ENCODE results near the gene ZNF608.

Gene ZNF608

GRCh38 chr5:124706729-124707361, 39.6 kb downstream of the ZNF608 start:
- no peaks in the 10 kb centered on the region for H3K36me3 ChIP-seq (ENCODE audit: insufficient read depth, low read length)
- H3K9ac ChIP-seq (ENCODE audit: insufficient read length): no peak overlapping the region
- no peak for DNase-seq (ENCODE audit: low read depth, low spot score)
- no peak for TF ChIP-seq FOXP2 (optimal IDR thresholded peaks at IDR 0.05; ENCODE audit: control extremely low read depth, extremely low read length, insufficient read depth)
- no peak for TF ChIP-seq EZH2 (IDR thresholded peaks at IDR 0.05)
- TF ChIP-seq POLR2AphosphoS5 (IDR thresholded peaks at IDR 0.05; ENCODE audit: borderline replicate concordance, low read depth, low read length): no peak
- H3K4me3 ChIP-seq: no peak overlapping the region
- H3K27ac ChIP-seq: no peak overlapping the region
- H3K9me3 ChIP-seq (ENCODE audit: low read depth, low read length): no peaks in the 10 kb centered on the region

- H3K9me3 ChIP-seq (ENCODE audit: low read depth, low read length): no peaks in the 10 kb centered on the region
- H3K4me3 ChIP-seq: no peak overlapping the region
- H3K36me3 ChIP-seq (ENCODE audit: insufficient read depth, low read length): no peaks in the 10 kb centered on the region
- H3K27ac ChIP-seq: no peak overlapping the region
- no peak for DNase-seq (ENCODE audit: low read depth, low spot score)
- TF ChIP-seq FOXP2 (optimal IDR thresholded peaks at IDR 0.05; ENCODE audit: control extremely low read depth, extremely low read length, insufficient read depth) (no peak), POLR2AphosphoS5 (IDR thresholded peaks at IDR 0.05; ENCODE audit: borderline replicate concordance, low read depth, low read length) (no peak), EZH2 (IDR thresholded peaks at IDR 0.05) (no peak)
- H3K9ac ChIP-seq (ENCODE audit: insufficient read length): no peak overlapping the region
These were observed 40.4 kb downstream of the ZNF608 start for GRCh38 chr5:124706051-124706450.

- Histone ChIP-seq H3K9ac (ENCODE audit: insufficient read length) (no peak overlapping the region), H3K9me3 (ENCODE audit: low read depth, low read length) (no peaks in the 10 kb centered on the region), H3K36me3 (ENCODE audit: insufficient read depth, low read length) (no peaks in the 10 kb centered on the region), H3K27ac (no peak overlapping the region), H3K4me3 (no peak overlapping the region)
- no peak for DNase-seq (ENCODE audit: low read depth, low spot score)
- TF ChIP-seq FOXP2 (optimal IDR thresholded peaks at IDR 0.05; ENCODE audit: control extremely low read depth, extremely low read length, insufficient read depth): no peak
- no peak for TF ChIP-seq EZH2 (IDR thresholded peaks at IDR 0.05)
- no peak for TF ChIP-seq POLR2AphosphoS5 (IDR thresholded peaks at IDR 0.05; ENCODE audit: borderline replicate concordance, low read depth, low read length)
These were observed 40.9 kb downstream of the ZNF608 start for GRCh38 chr5:124705577-124705976.

- Histone ChIP-seq H3K27ac (no peak overlapping the region), H3K36me3 (ENCODE audit: insufficient read depth, low read length) (no peaks in the 10 kb centered on the region), H3K9me3 (ENCODE audit: low read depth, low read length) (no peaks in the 10 kb centered on the region), H3K9ac (ENCODE audit: insufficient read length) (no peak overlapping the region), H3K4me3 (no peak overlapping the region)
- no peak for TF ChIP-seq POLR2AphosphoS5 (IDR thresholded peaks at IDR 0.05; ENCODE audit: borderline replicate concordance, low read depth, low read length)
- no peak for TF ChIP-seq FOXP2 (optimal IDR thresholded peaks at IDR 0.05; ENCODE audit: control extremely low read depth, extremely low read length, insufficient read depth)
- TF ChIP-seq EZH2 (IDR thresholded peaks at IDR 0.05): no peak
- no peak for DNase-seq (ENCODE audit: low read depth, low spot score)
These were observed 41.7 kb downstream of the ZNF608 start for GRCh38 chr5:124704594-124705284.

GRCh38 chr5:124703995-124704394, 42.4 kb downstream of the ZNF608 start:
- Histone ChIP-seq H3K27ac (no peak overlapping the region), H3K9me3 (ENCODE audit: low read depth, low read length) (no peaks in the 10 kb centered on the region), H3K4me3 (no peak overlapping the region), H3K36me3 (ENCODE audit: insufficient read depth, low read length) (no peaks in the 10 kb centered on the region), H3K9ac (ENCODE audit: insufficient read length) (no peak overlapping the region)
- no peak for TF ChIP-seq POLR2AphosphoS5 (IDR thresholded peaks at IDR 0.05; ENCODE audit: borderline replicate concordance, low read depth, low read length)
- DNase-seq (ENCODE audit: low read depth, low spot score): no peak

GRCh38 chr5:124702525-124702924, 43.9 kb downstream of the ZNF608 start:
- TF ChIP-seq EZH2 (IDR thresholded peaks at IDR 0.05) (no peak), POLR2AphosphoS5 (IDR thresholded peaks at IDR 0.05; ENCODE audit: borderline replicate concordance, low read depth, low read length) (no peak), FOXP2 (optimal IDR thresholded peaks at IDR 0.05; ENCODE audit: control extremely low read depth, extremely low read length, insufficient read depth) (no peak)
- Histone ChIP-seq H3K9me3 (ENCODE audit: low read depth, low read length) (no peaks in the 10 kb centered on the region), H3K27ac (peak overlapping the region; percentile 57; the same call in 1 of the 2 replicates), H3K36me3 (ENCODE audit: insufficient read depth, low read length) (no peaks in the 10 kb centered on the region), H3K9ac (ENCODE audit: insufficient read length) (no peak overlapping the region), H3K4me3 (peak overlapping the region; percentile 42)
- DNase-seq (ENCODE audit: low read depth, low spot score): no peak

- no peak for DNase-seq (ENCODE audit: low read depth, low spot score)
- H3K36me3 ChIP-seq (ENCODE audit: insufficient read depth, low read length): no peaks in the 10 kb centered on the region
- H3K9ac ChIP-seq (ENCODE audit: insufficient read length): no peak overlapping the region
- H3K27ac ChIP-seq: no peak overlapping the region
- H3K9me3 ChIP-seq (ENCODE audit: low read depth, low read length): no peaks in the 10 kb centered on the region
- peak overlapping the region; percentile 42; the same call in 1 of the 2 replicates for H3K4me3 ChIP-seq
- TF ChIP-seq EZH2 (IDR thresholded peaks at IDR 0.05) (no peak), POLR2AphosphoS5 (IDR thresholded peaks at IDR 0.05; ENCODE audit: borderline replicate concordance, low read depth, low read length) (no peak), FOXP2 (optimal IDR thresholded peaks at IDR 0.05; ENCODE audit: control extremely low read depth, extremely low read length, insufficient read depth) (no peak)
These were observed 44.5 kb downstream of the ZNF608 start for GRCh38 chr5:124701873-124702425.

- DNase-seq (ENCODE audit: low read depth, low spot score): no peak
- TF ChIP-seq FOXP2 (optimal IDR thresholded peaks at IDR 0.05; ENCODE audit: control extremely low read depth, extremely low read length, insufficient read depth) (no peak), POLR2AphosphoS5 (IDR thresholded peaks at IDR 0.05; ENCODE audit: borderline replicate concordance, low read depth, low read length) (no peak), EZH2 (IDR thresholded peaks at IDR 0.05) (no peak)
- Histone ChIP-seq H3K27ac (no peak overlapping the region), H3K4me3 (no peak overlapping the region), H3K36me3 (ENCODE audit: insufficient read depth, low read length) (no peaks in the 10 kb centered on the region), H3K9me3 (ENCODE audit: low read depth, low read length) (no peaks in the 10 kb centered on the region), H3K9ac (ENCODE audit: insufficient read length) (no peak overlapping the region)
These were observed 45.4 kb downstream of the ZNF608 start for GRCh38 chr5:124701016-124701415.
